Type B pancreatic cell (in vitro differentiated cells): ENCODE results near the gene MUC20. TPM values are rescaled to one million over a fixed set of nuclear protein-coding genes. Genes with fewer than 3 reads are reported as not detected.
"Not testable (repeated sequence)": the region's sequence is repeated elsewhere in the genome, so short reads cannot be mapped to it uniquely, and the experiment has no call there.

Source experiments
- DNase-seq: peaks from one replicate; pipeline ENCODE4 v3.0.0; 2021; ENCODE audit warnings: mixed read lengths; ENCODE audit not compliant: unreplicated experiment; ENCODE audit errors: extremely low spot score
- H3K27ac Mint-ChIP-seq: 2 replicates; pipeline ENCODE4 v1.8.0; 2021; ENCODE audit warnings: mild to moderate bottlenecking, mixed read lengths
- H3K27me3 Mint-ChIP-seq: 2 replicates; pipeline ENCODE4 v1.8.0; 2021; ENCODE audit warnings: mixed read lengths
- H3K36me3 Mint-ChIP-seq: 2 replicates; pipeline ENCODE4 v1.8.0; 2021; ENCODE audit warnings: mixed read lengths
- H3K4me1 Mint-ChIP-seq: one replicate; pipeline ENCODE4 v1.8.0; 2021; ENCODE audit warnings: mixed read lengths; ENCODE audit not compliant: unreplicated experiment
- H3K4me3 Mint-ChIP-seq: 2 replicates; pipeline ENCODE4 v1.8.0; 2021; ENCODE audit warnings: mild to moderate bottlenecking, mixed read lengths
- H3K9me3 Mint-ChIP-seq: 2 replicates; pipeline ENCODE4 v1.8.0; 2021; ENCODE audit warnings: mixed read lengths
- total RNA-seq: library from RNA; stranded (reverse); gene quantifications from 2 replicates; pipeline ENCODE4 v1.2.1, GENCODE V29; 2021; ENCODE audit warnings: low replicate concordance
- TF ChIP-seq, protein P1 (sequence below): fragments of 200-600 bp; sonication (generic); conservative IDR thresholded peaks from 2 replicates; pipeline ENCODE4 v1.5.0; 2021; ENCODE audit warnings: antibody characterized with exemption, mild to moderate bottlenecking

The MUC20 gene
- total RNA-seq, 1 donor from 2014 or later, result 20.0 TPM

DNA sequence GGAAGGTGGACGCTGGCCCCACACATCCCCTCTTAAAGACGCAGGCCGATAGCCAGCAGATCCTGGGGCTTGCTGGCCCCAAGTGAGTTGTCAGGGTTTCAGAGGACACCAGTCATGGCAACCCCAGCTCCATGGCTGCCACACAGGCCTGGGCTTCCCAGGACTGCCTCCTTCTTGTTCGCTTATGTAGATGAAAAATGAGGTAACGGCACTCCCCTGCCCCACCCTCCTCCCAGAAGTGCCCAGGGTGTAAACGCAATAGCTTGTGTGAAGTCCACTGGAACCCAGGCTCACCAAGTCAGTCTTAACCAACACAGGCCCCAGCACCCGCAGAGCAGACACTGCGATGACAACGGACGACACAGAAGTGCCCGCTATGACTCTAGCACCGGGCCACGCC, 3.6 kb downstream of the MUC20 start:
- not testable (repeated sequence) for H3K36me3 Mint-ChIP-seq, DNase-seq, H3K4me3 Mint-ChIP-seq, H3K27ac Mint-ChIP-seq, H3K27me3 Mint-ChIP-seq, H3K9me3 Mint-ChIP-seq
- H3K4me1 Mint-ChIP-seq, result peaks cover 16% of the 10 kb centered on the region

DNA sequence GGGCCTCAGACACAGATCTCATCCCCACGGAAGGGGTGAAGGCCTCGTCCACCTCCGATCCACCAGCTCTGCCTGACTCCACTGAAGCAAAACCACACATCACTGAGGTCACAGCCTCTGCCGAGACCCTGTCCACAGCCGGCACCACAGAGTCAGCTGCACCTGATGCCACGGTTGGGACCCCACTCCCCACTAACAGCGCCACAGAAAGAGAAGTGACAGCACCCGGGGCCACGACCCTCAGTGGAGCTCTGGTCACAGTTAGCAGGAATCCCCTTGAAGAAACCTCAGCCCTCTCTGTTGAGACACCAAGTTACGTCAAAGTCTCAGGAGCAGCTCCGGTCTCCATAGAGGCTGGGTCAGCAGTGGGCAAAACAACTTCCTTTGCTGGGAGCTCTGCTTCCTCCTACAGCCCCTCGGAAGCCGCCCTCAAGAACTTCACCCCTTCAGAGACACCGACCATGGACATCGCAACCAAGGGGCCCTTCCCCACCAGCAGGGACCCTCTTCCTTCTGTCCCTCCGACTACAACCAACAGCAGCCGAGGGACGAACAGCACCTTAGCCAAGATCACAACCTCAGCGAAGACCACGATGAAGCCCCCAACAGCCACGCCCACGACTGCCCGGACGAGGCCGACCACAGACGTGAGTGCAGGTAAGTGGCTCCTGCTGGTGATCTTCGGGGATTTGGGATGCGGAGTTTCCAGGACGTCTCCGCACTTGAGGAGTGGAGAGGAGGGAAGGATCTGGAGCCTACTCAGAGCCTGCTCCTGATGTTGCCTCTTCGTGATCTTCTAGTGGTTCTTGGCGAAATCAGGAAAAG, 5.3 kb downstream of the MUC20 start:
- not testable (repeated sequence) for H3K4me3 Mint-ChIP-seq, H3K27ac Mint-ChIP-seq, H3K36me3 Mint-ChIP-seq, DNase-seq, H3K9me3 Mint-ChIP-seq, H3K27me3 Mint-ChIP-seq, H3K4me1 Mint-ChIP-seq

DNA sequence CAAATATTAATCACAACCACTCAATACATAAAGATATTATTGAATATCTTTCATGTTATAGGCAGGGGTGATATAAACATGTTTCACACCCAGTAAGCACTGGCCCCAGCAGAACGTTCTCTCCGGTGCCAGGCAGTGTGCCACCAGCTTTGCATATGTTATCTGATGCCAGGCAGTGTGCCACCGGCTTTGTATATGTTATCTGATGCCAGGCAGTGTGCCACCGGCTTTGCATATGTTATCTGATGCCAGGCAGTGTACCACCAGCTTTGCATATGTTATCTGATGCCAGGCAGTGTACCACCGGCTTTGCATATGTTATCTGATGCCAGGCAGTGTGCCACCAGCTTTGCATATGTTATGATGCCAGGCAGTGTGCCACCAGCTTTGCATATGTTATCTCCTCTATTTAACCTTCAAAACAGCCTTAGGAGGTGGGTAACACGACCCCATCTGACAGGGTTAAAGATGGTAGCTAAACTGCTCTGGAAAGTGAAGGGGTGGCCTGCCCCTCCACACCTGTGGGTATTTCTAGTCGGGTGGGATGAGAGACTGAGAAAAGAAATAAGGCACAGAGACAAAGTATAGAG, 6.9 kb downstream of the MUC20 start:
- TF ChIP-seq, protein P1, sequence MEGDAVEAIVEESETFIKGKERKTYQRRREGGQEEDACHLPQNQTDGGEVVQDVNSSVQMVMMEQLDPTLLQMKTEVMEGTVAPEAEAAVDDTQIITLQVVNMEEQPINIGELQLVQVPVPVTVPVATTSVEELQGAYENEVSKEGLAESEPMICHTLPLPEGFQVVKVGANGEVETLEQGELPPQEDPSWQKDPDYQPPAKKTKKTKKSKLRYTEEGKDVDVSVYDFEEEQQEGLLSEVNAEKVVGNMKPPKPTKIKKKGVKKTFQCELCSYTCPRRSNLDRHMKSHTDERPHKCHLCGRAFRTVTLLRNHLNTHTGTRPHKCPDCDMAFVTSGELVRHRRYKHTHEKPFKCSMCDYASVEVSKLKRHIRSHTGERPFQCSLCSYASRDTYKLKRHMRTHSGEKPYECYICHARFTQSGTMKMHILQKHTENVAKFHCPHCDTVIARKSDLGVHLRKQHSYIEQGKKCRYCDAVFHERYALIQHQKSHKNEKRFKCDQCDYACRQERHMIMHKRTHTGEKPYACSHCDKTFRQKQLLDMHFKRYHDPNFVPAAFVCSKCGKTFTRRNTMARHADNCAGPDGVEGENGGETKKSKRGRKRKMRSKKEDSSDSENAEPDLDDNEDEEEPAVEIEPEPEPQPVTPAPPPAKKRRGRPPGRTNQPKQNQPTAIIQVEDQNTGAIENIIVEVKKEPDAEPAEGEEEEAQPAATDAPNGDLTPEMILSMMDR, result no peak
- Mint-ChIP-seq H3K4me1 (peaks cover 6% of the 10 kb centered on the region), H3K9me3 (no peaks in the 10 kb centered on the region), H3K4me3 (no peak overlapping the region), H3K27ac (no peak overlapping the region), H3K36me3 (no peaks in the 10 kb centered on the region), H3K27me3 (no peaks in the 10 kb centered on the region)
- DNase-seq, result no peak

DNA sequence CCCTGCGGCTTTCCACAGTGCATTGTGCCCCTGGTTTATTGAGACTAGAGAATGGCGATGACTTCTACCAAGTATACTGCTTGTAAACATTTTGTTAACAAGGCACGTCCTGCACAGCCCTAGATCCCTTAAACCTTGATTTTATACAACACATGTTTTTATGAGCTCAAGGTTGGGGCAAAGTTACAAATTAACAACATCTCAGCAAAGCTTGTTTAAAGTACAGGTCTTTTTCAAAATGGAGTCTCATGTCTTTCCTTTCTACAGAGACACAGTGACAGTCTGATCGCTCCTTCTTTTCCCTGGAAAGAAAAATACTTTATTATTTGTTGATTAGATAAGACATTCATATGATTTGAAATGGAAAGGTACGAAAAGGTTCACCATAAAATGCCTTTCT, 8.0 kb downstream of the MUC20 start:
- not testable (repeated sequence) for H3K4me3 Mint-ChIP-seq, H3K9me3 Mint-ChIP-seq, H3K27ac Mint-ChIP-seq, H3K36me3 Mint-ChIP-seq, DNase-seq, H3K27me3 Mint-ChIP-seq
- peaks cover 15% of the 10 kb centered on the region for H3K4me1 Mint-ChIP-seq

DNA sequence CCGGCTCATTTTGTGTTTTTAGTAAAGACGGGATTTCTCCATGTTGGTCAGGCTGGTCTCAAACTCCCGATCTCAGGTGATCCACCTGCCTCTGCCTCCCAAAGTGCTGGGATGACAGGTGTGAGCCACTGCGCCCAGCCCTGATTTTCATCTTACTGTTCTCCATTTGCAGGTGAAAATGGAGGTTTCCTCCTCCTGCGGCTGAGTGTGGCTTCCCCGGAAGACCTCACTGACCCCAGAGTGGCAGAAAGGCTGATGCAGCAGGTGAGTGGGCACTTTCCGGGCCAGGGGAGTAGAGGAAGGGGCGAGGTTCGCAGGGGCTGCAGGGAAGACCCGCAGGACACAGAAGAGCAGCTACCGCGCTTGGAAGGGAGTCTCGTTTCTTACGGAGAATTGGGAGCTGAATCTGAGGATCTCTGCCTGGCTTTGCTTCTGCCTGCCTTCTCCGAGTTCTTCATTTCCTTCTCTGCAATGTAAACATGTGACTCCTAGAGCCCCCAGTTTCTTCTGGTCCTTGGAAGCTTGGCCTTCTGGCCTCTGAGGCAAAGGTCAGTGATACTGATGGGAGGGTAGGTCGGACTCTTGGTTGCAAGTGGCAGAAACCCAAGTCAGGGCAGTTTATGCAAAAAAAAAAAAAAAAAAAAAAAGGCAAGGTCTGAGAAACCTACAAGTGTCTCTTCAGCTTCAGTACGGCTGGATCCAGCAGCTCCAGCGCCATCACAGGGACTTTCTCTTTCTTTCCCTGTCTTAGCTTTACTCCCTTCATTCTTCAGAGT, 8.9 kb downstream of the MUC20 start:
- Mint-ChIP-seq H3K9me3 (no peaks in the 10 kb centered on the region), H3K4me3 (no peak overlapping the region), H3K27ac (no peak overlapping the region), H3K4me1 (peaks cover 15% of the 10 kb centered on the region), H3K27me3 (no peaks in the 10 kb centered on the region), H3K36me3 (no peaks in the 10 kb centered on the region)
- DNase-seq, result no peak
- TF ChIP-seq, protein P1, result no peak

DNA sequence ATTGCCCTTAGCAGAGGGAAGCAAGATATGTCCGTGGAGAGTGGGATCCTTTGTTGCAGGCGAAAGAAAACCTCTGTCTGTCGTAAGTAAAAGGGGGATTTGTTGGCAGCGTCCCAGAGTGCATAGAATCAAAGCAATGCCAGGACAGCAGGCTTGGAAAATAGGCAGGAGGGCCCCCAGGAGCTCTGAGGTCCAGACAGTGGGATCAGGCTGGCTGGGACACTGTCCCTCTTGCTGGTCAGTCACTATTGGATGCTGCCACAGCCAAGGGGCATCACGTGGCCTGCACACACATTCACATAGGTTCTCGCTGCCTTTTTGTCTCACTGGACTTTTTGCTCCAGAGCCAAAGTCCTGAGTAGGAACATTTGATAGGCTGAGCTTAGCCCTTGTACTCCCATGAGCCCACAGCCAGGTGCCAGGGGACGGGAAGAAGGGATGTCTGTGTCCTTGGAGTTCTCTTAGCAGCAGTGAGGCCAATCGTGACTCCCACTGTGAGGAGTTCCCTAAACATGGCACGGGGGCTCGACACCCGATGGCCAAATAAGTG, 10.7 kb downstream of the MUC20 start:
- Mint-ChIP-seq H3K4me3 (no peak overlapping the region), H3K27ac (no peak overlapping the region), H3K36me3 (no peaks in the 10 kb centered on the region), H3K4me1 (peaks cover 15% of the 10 kb centered on the region), H3K27me3 (no peaks in the 10 kb centered on the region), H3K9me3 (no peaks in the 10 kb centered on the region)
- no peak for DNase-seq
- TF ChIP-seq, protein P1, result no peak

DNA sequence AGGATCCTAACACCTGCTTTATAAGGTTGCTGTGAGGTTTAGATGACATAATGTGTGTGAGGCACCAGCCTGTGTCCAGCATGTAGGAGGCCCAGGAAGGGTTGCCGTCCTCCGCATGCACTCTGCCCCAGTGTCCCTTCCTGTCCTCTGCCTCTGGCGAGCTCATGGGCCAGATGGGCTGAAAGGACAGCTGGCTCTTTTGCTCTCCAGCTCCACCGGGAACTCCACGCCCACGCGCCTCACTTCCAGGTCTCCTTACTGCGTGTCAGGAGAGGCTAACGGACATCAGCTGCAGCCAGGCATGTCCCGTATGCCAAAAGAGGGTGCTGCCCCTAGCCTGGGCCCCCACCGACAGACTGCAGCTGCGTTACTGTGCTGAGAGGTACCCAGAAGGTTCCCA, 12.2 kb downstream of the MUC20 start:
- H3K4me1 Mint-ChIP-seq, result peaks cover 12% of the 10 kb centered on the region
- no peaks in the 10 kb centered on the region for H3K9me3 Mint-ChIP-seq
- H3K27ac Mint-ChIP-seq, result no peak overlapping the region
- no peak for DNase-seq
- TF ChIP-seq, protein P1, result no peak
- no peak overlapping the region for H3K4me3 Mint-ChIP-seq
- H3K36me3 Mint-ChIP-seq, result no peaks in the 10 kb centered on the region
- no peaks in the 10 kb centered on the region for H3K27me3 Mint-ChIP-seq
